Measurements from ENCODE around the gene TOR4A.
"Not testable (repeated sequence)": the region's sequence is repeated elsewhere in the genome, so short reads cannot be mapped to it uniquely, and the experiment has no call there.

The TOR4A gene

GRCh38 chr9:137262173-137262908 lies 15.2 kb upstream of the TOR4A start:
- peaks cover 32% of the 10 kb centered on the region for H3K36me3 ChIP-seq (ENCODE audit: control insufficient read depth, low read depth, low read length)
- H3K27me3 ChIP-seq (ENCODE audit: control insufficient read depth, insufficient read depth, low read length); H3K4me1 ChIP-seq (ENCODE audit: control insufficient read depth, low read depth, low read length); H3K4me3 ChIP-seq (ENCODE audit: low read length); H3K27ac ChIP-seq (ENCODE audit: low read length); H3K9ac ChIP-seq (ENCODE audit: low read length); H3K9me3 ChIP-seq (ENCODE audit: control insufficient read depth, low read depth, low read length): not testable (repeated sequence)

DNA sequence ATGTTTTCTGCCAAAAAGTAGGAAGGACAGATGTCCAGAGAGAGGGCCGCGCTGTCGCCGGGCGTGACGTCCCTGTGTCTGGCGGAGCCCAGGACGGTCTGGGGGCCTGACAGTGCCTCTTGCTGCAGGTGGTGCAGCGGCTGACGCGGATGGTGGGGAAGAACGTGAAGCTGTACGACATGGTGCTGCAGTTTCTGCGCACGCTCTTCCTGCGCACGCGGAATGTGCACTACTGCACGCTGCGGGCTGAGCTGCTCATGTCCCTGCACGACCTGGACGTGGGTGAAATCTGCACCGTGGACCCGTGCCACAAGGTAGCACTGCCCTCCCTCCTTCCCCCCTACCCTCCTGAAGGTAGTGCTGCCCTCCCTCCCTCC lies 14.6 kb upstream of the TOR4A start:
- H3K4me1 ChIP-seq (ENCODE audit: control insufficient read depth, low read depth, low read length), result no peaks in the 10 kb centered on the region
- H3K27me3 ChIP-seq (ENCODE audit: control insufficient read depth, insufficient read depth, low read length), result no peaks in the 10 kb centered on the region
- H3K27ac ChIP-seq (ENCODE audit: low read length), result no peak overlapping the region
- no peak overlapping the region for H3K4me3 ChIP-seq (ENCODE audit: low read length)
- H3K36me3 ChIP-seq (ENCODE audit: control insufficient read depth, low read depth, low read length), result peaks cover 32% of the 10 kb centered on the region
- no peak overlapping the region for H3K9ac ChIP-seq (ENCODE audit: low read length)
- no peaks in the 10 kb centered on the region for H3K9me3 ChIP-seq (ENCODE audit: control insufficient read depth, low read depth, low read length)

DNA sequence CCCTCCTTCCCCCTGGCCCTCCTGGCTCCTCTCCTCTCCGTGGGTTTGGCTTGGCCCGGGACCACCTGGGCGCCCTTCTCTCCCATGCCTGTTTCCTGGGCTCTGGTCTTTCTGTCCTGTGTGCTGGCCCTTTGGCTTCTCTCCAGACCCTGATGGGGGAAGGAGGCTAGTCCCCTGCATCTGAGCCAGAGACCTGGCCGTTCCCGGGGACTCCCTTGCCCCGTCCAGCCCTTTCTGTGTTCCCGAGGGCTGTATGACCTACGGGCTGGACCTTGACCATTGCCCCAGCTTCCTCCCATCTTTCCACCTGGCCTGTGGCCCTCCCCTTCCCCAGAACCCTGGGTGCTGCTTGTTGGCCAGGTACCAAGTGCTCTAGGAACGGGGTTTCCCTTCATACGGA lies 14.0 kb upstream of the TOR4A start:
- peaks cover 29% of the 10 kb centered on the region for H3K36me3 ChIP-seq (ENCODE audit: control insufficient read depth, low read depth, low read length)
- no peaks in the 10 kb centered on the region for H3K9me3 ChIP-seq (ENCODE audit: control insufficient read depth, low read depth, low read length)
- H3K27ac ChIP-seq (ENCODE audit: low read length), result no peak overlapping the region
- H3K4me3 ChIP-seq (ENCODE audit: low read length), result no peak overlapping the region
- H3K27me3 ChIP-seq (ENCODE audit: control insufficient read depth, insufficient read depth, low read length), result no peaks in the 10 kb centered on the region
- no peak overlapping the region for H3K9ac ChIP-seq (ENCODE audit: low read length)
- H3K4me1 ChIP-seq (ENCODE audit: control insufficient read depth, low read depth, low read length), result no peaks in the 10 kb centered on the region

DNA sequence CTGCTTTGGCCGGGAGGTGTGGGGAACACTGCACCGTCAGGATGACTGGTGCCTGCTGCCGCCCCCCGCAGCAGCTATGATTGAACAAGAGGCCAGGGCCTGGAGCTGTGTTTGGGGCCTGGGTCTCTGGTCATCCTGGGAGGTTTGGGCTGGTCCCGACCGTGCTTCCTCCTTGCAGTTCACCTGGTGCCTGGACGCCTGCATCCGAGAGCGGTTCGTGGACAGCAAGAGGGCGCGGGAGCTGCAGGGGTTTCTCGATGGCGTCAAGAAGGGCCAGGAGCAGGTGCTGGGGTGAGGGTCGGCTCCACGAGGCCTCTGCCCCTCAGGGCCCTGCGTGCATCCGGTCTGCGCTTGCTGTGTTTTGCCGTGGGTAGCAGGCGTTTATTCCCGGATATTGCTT lies 13.5 kb upstream of the TOR4A start:
- Histone ChIP-seq H3K27ac (ENCODE audit: low read length) (no peak overlapping the region), H3K9ac (ENCODE audit: low read length) (no peak overlapping the region), H3K27me3 (ENCODE audit: control insufficient read depth, insufficient read depth, low read length) (no peaks in the 10 kb centered on the region), H3K9me3 (ENCODE audit: control insufficient read depth, low read depth, low read length) (no peaks in the 10 kb centered on the region), H3K4me1 (ENCODE audit: control insufficient read depth, low read depth, low read length) (no peaks in the 10 kb centered on the region), H3K4me3 (ENCODE audit: low read length) (no peak overlapping the region), H3K36me3 (ENCODE audit: control insufficient read depth, low read depth, low read length) (peaks cover 29% of the 10 kb centered on the region)

DNA sequence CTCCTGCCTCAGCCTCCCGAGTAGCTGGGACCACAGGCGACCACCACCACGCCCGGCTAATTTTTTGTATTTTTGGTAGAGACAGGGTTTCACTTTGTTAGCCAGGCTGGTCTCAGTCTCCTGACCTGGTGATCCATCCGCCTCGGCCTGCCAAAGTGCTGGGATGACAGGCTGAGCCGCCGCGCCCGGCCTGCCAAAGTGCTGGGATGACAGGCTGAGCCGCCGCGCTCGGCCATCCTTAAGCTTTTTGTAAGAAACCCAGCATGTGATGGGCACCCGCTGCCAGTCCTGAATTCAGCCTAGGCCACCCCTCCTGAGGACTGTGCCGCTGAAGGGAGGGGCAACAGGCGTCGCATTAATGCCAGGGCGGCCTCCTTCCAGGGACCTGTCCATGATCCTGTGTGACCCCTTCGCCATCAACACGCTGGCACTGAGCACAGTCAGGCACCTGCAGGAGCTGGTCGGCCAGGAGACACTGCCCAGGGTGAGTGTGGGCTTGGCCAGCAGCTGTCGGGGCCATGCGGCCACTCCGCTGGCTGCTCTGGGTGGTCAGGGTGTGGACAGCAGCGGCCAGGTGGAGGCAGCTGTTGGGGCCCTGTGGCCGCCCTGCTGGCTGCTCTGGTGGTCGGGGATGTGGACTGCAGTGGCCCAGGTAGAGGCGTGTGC lies 11.9 kb upstream of the TOR4A start:
- H3K9ac ChIP-seq (ENCODE audit: low read length), result no peak overlapping the region
- no peaks in the 10 kb centered on the region for H3K27me3 ChIP-seq (ENCODE audit: control insufficient read depth, insufficient read depth, low read length)
- H3K36me3 ChIP-seq (ENCODE audit: control insufficient read depth, low read depth, low read length), result peaks cover 32% of the 10 kb centered on the region
- no peaks in the 10 kb centered on the region for H3K4me1 ChIP-seq (ENCODE audit: control insufficient read depth, low read depth, low read length)
- H3K4me3 ChIP-seq (ENCODE audit: low read length), result no peak overlapping the region
- no peak overlapping the region for H3K27ac ChIP-seq (ENCODE audit: low read length)
- H3K9me3 ChIP-seq (ENCODE audit: control insufficient read depth, low read depth, low read length), result no peaks in the 10 kb centered on the region

- Histone ChIP-seq H3K4me3 (ENCODE audit: low read length) (no peak overlapping the region), H3K4me1 (ENCODE audit: control insufficient read depth, low read depth, low read length) (no peaks in the 10 kb centered on the region), H3K27me3 (ENCODE audit: control insufficient read depth, insufficient read depth, low read length) (no peaks in the 10 kb centered on the region), H3K27ac (ENCODE audit: low read length) (no peak overlapping the region), H3K9me3 (ENCODE audit: control insufficient read depth, low read depth, low read length) (no peaks in the 10 kb centered on the region), H3K9ac (ENCODE audit: low read length) (no peak overlapping the region), H3K36me3 (ENCODE audit: control insufficient read depth, low read depth, low read length) (peaks cover 32% of the 10 kb centered on the region)
Observed at GRCh38 chr9:137266162-137266527, 11.4 kb upstream of the TOR4A start.

GRCh38 chr9:137266585-137267453 lies 10.7 kb upstream of the TOR4A start:
- Histone ChIP-seq H3K9ac (ENCODE audit: low read length) (no peak overlapping the region), H3K36me3 (ENCODE audit: control insufficient read depth, low read depth, low read length) (peaks cover 32% of the 10 kb centered on the region), H3K27me3 (ENCODE audit: control insufficient read depth, insufficient read depth, low read length) (no peaks in the 10 kb centered on the region), H3K27ac (ENCODE audit: low read length) (no peak overlapping the region), H3K4me3 (ENCODE audit: low read length) (no peak overlapping the region), H3K4me1 (ENCODE audit: control insufficient read depth, low read depth, low read length) (no peaks in the 10 kb centered on the region), H3K9me3 (ENCODE audit: control insufficient read depth, low read depth, low read length) (no peaks in the 10 kb centered on the region)

DNA sequence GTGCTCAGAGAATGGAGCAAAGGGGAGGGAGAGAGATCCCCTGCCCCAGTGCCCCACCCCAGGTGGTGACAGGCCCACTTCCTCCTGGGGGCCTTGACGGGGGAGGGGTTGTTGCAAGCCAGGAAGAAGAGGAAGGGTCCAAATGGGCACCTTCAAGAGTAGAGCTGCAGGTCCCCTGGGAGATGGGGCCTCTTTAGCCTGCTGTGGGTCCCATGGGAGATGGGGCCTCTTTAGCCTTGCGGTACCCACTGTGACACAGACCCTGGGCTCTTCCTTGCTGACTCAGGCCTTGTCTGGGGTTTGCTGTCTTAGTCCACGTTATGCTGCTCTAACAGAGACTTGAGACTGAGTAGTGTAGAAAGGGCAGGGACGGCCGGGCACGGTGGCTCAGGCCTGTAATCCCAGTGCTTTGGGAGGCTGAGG lies 9.6 kb upstream of the TOR4A start:
- Histone ChIP-seq H3K27ac (ENCODE audit: low read length) (no peak overlapping the region), H3K27me3 (ENCODE audit: control insufficient read depth, insufficient read depth, low read length) (no peaks in the 10 kb centered on the region), H3K9ac (ENCODE audit: low read length) (no peak overlapping the region), H3K36me3 (ENCODE audit: control insufficient read depth, low read depth, low read length) (peaks cover 32% of the 10 kb centered on the region), H3K4me3 (ENCODE audit: low read length) (no peak overlapping the region), H3K9me3 (ENCODE audit: control insufficient read depth, low read depth, low read length) (no peaks in the 10 kb centered on the region), H3K4me1 (ENCODE audit: control insufficient read depth, low read depth, low read length) (no peaks in the 10 kb centered on the region)

- Histone ChIP-seq H3K4me3 (ENCODE audit: low read length) (no peak overlapping the region), H3K27ac (ENCODE audit: low read length) (no peak overlapping the region), H3K27me3 (ENCODE audit: control insufficient read depth, insufficient read depth, low read length) (no peaks in the 10 kb centered on the region), H3K9me3 (ENCODE audit: control insufficient read depth, low read depth, low read length) (no peaks in the 10 kb centered on the region), H3K36me3 (ENCODE audit: control insufficient read depth, low read depth, low read length) (peaks cover 31% of the 10 kb centered on the region), H3K4me1 (ENCODE audit: control insufficient read depth, low read depth, low read length) (no peaks in the 10 kb centered on the region), H3K9ac (ENCODE audit: low read length) (no peak overlapping the region)
Observed at GRCh38 chr9:137268538-137269201, 8.9 kb upstream of the TOR4A start.

DNA sequence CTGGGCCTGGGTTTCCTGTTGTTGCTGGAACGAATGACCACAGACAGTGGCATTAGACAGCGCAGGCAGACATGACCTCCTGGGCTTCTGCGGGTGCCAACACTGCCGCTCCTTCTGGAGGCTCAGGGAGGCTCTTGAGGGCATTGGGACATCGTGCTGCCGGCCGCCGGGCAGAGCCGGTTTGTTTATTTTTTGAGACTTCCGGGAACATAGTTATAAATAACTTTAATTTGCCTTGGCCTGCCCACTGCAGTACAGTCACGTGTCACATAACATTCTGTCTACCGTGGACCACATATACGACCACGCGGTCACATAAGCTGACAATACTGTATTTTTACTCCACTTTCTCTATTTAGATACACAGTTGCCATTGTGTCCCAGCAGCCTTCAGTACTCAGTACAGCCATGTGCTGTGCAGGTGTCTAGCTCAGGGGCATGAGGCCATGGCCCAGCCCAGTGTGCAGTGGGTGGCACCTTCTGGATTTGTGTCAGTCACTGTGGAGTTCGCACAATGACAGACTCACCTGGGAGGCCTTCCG lies 8.2 kb upstream of the TOR4A start:
- Histone ChIP-seq H3K4me3 (ENCODE audit: low read length) (no peak overlapping the region), H3K4me1 (ENCODE audit: control insufficient read depth, low read depth, low read length) (no peaks in the 10 kb centered on the region), H3K9me3 (ENCODE audit: control insufficient read depth, low read depth, low read length) (no peaks in the 10 kb centered on the region), H3K27me3 (ENCODE audit: control insufficient read depth, insufficient read depth, low read length) (no peaks in the 10 kb centered on the region), H3K36me3 (ENCODE audit: control insufficient read depth, low read depth, low read length) (peaks cover 26% of the 10 kb centered on the region), H3K27ac (ENCODE audit: low read length) (no peak overlapping the region), H3K9ac (ENCODE audit: low read length) (no peak overlapping the region)

Data from iPS-18a (cell line).